HG02759 (cell line): Measurements from ENCODE around the gene MTIF2.
"Not testable (repeated sequence)": the region's sequence is repeated elsewhere in the genome, so short reads cannot be mapped to it uniquely, and the experiment has no call there.

Source experiments
- ATAC-seq: cut with Tn5 transposase; IDR thresholded peaks from one replicate; pipeline ENCODE4 v1.9.1; 2021; ENCODE audit warnings: mild to moderate bottlenecking, moderate library complexity; ENCODE audit not compliant: unreplicated experiment

MTIF2 gene

GRCh38 chr2:55204950-55205349 lies 64.1 kb downstream of the MTIF2 start:
- ATAC-seq: no peak

GRCh38 chr2:55204536-55204935 lies 64.5 kb downstream of the MTIF2 start:
- no peak for ATAC-seq

DNA sequence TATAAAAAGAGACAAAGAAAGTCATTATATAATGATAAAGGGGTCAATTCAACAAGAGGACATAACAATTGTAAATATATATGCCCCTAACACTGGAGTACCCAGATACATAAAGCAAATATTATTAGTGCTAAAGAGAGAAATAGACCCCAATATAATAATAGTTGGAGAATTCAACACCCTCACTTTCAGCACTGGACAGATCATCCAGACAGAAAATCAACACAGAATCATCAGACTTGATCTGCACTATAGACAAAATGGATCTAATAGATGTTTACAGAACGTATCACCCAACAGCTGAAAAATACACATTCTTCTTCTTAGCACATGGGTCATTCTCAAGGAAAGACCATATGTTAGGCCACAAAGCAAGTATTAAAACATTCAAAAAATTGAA lies 68.6 kb downstream of the MTIF2 start:
- ATAC-seq: no peak

DNA sequence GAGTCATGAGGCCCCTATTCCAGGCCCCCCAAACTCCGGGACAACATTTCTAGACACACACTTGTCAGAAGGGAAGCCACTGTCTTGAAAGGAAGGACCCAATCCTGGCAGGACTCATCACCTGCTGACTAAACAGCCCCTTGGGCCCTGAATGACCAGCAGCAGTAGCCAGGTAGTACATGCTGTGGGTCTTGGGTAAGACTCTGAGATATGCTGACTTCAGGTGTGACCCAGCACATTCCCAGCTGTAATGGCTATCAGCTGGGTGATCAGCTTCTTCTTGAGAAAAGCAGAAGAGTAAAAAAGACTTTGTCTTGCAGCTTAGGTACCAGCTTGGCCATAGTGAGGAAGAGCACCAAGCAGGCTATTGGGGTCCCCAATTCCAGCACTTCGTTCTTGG lies 72.5 kb downstream of the MTIF2 start:
- no peak for ATAC-seq

DNA sequence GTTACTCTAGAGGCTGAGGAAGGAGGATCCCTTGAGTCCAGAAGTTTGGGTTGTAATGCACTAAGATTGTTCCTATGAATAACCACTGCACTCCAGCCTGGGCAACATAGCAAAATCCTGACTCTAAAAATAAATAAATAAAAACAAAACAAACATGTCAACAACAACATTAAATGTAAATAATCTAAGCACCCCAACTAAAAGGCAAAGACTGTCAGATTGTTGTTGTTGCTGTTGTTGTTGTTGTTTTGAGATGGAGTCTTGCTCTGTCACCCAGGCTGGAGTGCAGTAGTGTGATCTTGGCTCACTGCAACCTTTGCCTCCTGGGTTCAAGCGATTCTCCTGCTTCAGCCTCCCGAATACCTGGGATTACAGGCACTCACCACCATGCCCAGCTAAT lies 77.1 kb downstream of the MTIF2 start:
- not testable (repeated sequence) for ATAC-seq

DNA sequence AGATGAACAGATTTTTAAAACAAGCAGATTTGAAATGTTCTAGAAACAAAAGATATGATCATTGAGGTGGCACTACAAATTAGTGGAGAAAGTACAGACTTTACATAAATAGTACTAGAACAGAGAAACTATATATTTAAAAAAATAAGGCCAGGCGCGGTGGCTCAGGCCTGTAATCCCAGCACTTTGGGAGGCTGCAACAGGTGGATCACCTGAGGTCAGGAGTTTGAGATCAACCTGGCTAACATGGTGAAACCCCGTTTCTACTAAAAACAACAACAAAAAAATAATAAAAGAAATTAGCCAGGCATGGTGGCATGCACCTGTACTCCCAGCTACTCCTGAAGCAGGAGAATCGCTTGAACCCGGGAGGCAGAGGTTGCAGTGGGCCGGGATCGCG lies 82.2 kb downstream of the MTIF2 start:
- not testable (repeated sequence) for ATAC-seq
